Thoracic aorta (tissue), 2 donors: Measurements from ENCODE around the gene C16orf78. TPM values are rescaled to one million over a fixed set of nuclear protein-coding genes. Genes with fewer than 3 reads are reported as not detected.

Experiments
- ATAC-seq: fragments of 150-250 bp; one replicate; pipeline ENCODE4 v1.8.0; 2017; ENCODE audit warnings: low read depth; ENCODE audit not compliant: insufficient number of reproducible peaks, low FRiP score
- DNase-seq: peaks from one replicate; pipeline ENCODE4 v3.0.0-alpha.2; 2020; ENCODE audit warnings: low spot score
- H3K27ac ChIP-seq, 2 donors: fragments of 200-600 bp; sonication (generic); 1 replicate in 1 of 2; 2 replicates in 1 of 2; pipeline ENCODE4 v1.5.1; 2016; ENCODE audit warnings: mild to moderate bottlenecking in 2 of 2, moderate library complexity in 2 of 2
- H3K27me3 ChIP-seq: fragments of 200-600 bp; sonication (generic); replicated peaks from 2 replicates; pipeline ENCODE4 v1.6.0; 2016; ENCODE audit warnings: mild to moderate bottlenecking; ENCODE audit not compliant: insufficient read depth
- H3K36me3 ChIP-seq: fragments of 200-600 bp; sonication (generic); one replicate; pipeline ENCODE4 v1.5.1; 2016
- H3K4me1 ChIP-seq, 2 donors: fragments of 200-600 bp; sonication (generic); 1 replicate in 1 of 2; 2 replicates in 1 of 2; pipeline versions ENCODE4 v1.5.1 to v1.6.0; 2016; ENCODE audit warnings: low read depth in 2 of 2, mild to moderate bottlenecking in 1 of 2; ENCODE audit not compliant: control insufficient read depth in 1 of 2
- H3K4me3 ChIP-seq: fragments of 200-600 bp; sonication (generic); 2 replicates; pipeline ENCODE4 v1.5.1; 2016; ENCODE audit warnings: mild to moderate bottlenecking
- H3K9me3 ChIP-seq: fragments of 200-600 bp; sonication (generic); 2 replicates; pipeline ENCODE4 v1.5.1; 2016
- CTCF ChIP-seq: fragments of 200-600 bp; sonication (generic); IDR thresholded peaks from one replicate; pipeline ENCODE4 v1.5.1; 2019; ENCODE audit warnings: antibody characterized with exemption
- total RNA-seq, 2 donors: library from RNA; depleted of rRNA; stranded (reverse); fragments of >200 nt; gene quantifications; one replicate each; pipeline versions ENCODE4 v1.1.0 to v1.2.3, GENCODE V29; 2016

C16orf78 gene
- total RNA-seq, 2 donors from 2014 or later = not detected

DNA sequence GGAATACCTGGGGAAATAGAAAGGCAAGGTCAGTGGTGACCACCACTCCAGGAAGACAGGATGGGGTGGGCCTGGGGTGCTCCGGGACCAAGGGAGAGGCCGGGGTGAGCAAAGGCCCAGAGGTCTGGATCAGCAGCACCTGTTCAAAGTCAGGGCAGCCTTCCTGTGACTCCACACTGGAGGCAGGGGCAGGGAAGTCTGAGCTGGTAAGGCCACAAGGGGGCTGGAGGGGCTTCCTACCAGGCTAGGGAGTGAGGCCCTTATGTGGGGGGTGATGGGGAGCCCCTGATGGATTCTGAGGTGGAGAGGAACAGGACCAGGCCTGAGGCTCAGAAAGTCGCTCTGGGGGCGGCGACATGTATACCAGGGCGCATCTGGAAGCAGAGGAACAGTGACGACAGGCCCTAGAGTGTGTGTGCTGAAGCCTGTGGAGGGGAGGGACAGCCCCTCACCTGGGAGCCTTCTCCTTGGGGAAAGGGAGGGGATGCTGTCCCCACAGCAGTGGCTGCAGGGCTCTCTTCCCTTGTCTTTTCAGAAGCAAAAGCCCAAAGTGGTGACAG lies 3.7 kb downstream of the C16orf78 start:
- Histone ChIP-seq H3K9me3 (no peaks in the 10 kb centered on the region), H3K27me3 (no peaks in the 10 kb centered on the region), H3K36me3 (no peaks in the 10 kb centered on the region), H3K4me3 (no peak overlapping the region), H3K4me1 (no peaks in the 10 kb centered on the region), H3K27ac (no peak overlapping the region)
- DNase-seq (no peak), ATAC-seq (no peak)
- no peak for TF ChIP-seq CTCF

DNA sequence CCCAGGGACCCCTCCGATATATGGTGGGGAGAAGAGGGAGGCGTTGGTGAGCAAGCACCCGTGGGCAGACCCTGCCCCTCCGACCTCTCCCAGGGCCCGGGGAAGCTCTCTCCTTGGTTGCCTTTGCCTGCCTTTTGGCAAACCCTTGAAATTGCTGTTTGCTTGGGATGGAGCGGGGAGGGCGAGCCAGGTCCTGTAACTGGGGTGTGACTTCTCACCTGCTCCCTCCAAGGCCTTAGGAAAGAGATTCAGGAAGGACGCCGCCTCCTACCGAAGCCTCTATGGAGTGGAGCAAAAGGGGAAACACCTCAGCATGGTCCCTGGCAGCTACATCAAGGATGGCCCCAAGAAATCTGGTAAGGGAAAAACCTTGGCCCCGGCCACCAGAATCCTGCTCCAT lies 4.6 kb downstream of the C16orf78 start:
- no peak for DNase-seq
- ATAC-seq = no peak
- no peaks in the 10 kb centered on the region for H3K27me3 ChIP-seq
- H3K4me1 ChIP-seq = no peaks in the 10 kb centered on the region
- H3K36me3 ChIP-seq = no peaks in the 10 kb centered on the region
- H3K27ac ChIP-seq = no peak overlapping the region
- H3K4me3 ChIP-seq = no peak overlapping the region
- no peak for TF ChIP-seq CTCF
- H3K9me3 ChIP-seq = no peaks in the 10 kb centered on the region

DNA sequence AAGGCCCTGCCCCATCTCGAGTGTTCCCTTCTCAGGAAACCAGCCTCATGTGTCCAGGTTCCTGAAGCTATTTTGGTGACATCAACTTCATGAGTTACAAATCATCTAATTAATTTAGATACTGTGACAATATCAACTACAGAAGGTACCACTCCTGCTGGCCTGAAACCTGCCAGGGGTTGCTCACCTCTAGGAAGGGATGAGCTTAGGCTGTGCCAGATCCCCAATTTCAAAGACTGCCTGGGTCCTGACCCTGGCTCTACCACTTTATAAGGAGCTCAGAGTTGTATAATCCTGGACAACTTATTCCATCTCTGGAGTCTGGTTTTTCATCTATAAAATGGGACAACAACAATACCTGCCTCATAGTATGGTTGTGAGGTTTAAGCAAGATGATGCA lies 5.2 kb downstream of the C16orf78 start:
- Histone ChIP-seq H3K9me3 (no peaks in the 10 kb centered on the region), H3K4me1 (no peaks in the 10 kb centered on the region), H3K4me3 (no peak overlapping the region), H3K36me3 (no peaks in the 10 kb centered on the region), H3K27ac (no peak overlapping the region), H3K27me3 (no peaks in the 10 kb centered on the region)
- no peak for TF ChIP-seq CTCF
- no peak for DNase-seq
- no peak for ATAC-seq

GRCh38 chr16:49382916-49383315 lies 9.3 kb downstream of the C16orf78 start:
- H3K27me3 ChIP-seq = no peaks in the 10 kb centered on the region

GRCh38 chr16:49395021-49395420 lies 21.4 kb downstream of the C16orf78 start:
- Histone ChIP-seq H3K4me1 (no peaks in the 10 kb centered on the region), H3K27ac (no peak overlapping the region), H3K27me3 (no peaks in the 10 kb centered on the region), H3K9me3 (no peaks in the 10 kb centered on the region), H3K36me3 (no peaks in the 10 kb centered on the region), H3K4me3 (no peak overlapping the region)
- no peak for TF ChIP-seq CTCF
- ATAC-seq (no peak), DNase-seq (no peak)

More at GRCh38 chr16:49382916-49383315, 9.3 kb downstream of the C16orf78 start:
- H3K4me1 ChIP-seq = no peaks in the 10 kb centered on the region
- no peak overlapping the region for H3K27ac ChIP-seq
- H3K36me3 ChIP-seq = no peaks in the 10 kb centered on the region
- H3K9me3 ChIP-seq = no peaks in the 10 kb centered on the region
- no peak for ATAC-seq
- H3K4me3 ChIP-seq = no peak overlapping the region
- DNase-seq = no peak
- no peak for TF ChIP-seq CTCF
